Caco-2 (cell line): ENCODE data around the gene LRRC4C. TPM values are rescaled to one million over a fixed set of nuclear protein-coding genes. Genes with fewer than 3 reads are reported as not detected.
A peak's percentile ranks its signal among the peaks of the same experiment; 100 is the strongest.

Experiments used
- BruUV-seq: library from RNA; stranded (reverse); fragments of 400-500 nt; replicated peaks from 2 replicates; lab custom pipeline; 2021; lab: Mats Ljungman, UMichigan
- CTCF ChIA-PET: fragments of 300-600 bp; sonication (Branson Sonifier 250); formaldehyde crosslinking; loops from one replicate; lab custom pipeline; 2022; ENCODE audit warnings: antibody characterized with exemption; lab: Charles Lee
- POLR2A ChIA-PET: fragments of 300-600 bp; sonication (Branson Sonifier 250); formaldehyde crosslinking; loops from one replicate; lab custom pipeline; 2022; ENCODE audit warnings: antibody characterized with exemption; lab: Charles Lee
- DNase-seq, 2 experiments: peaks; one replicate each; pipeline versions ENCODE4 v3.0.0 to v3.0.0-alpha.2; 2020 to 2022
- H3K27me3 ChIP-seq: replicated peaks from 2 replicates; pipeline ENCODE4 v1.6.0; 2011; ENCODE audit warnings: low read length; ENCODE audit not compliant: control insufficient read depth, insufficient read depth
- H3K36me3 ChIP-seq: 2 replicates; pipeline ENCODE4 v1.5.1; 2011; ENCODE audit warnings: low read length; ENCODE audit not compliant: control insufficient read depth, insufficient read depth
- H3K4me1 ChIP-seq: fragments of 250-450 bp; sonication (Bioruptor Pico); 2 replicates; pipeline ENCODE4 v1.5.1; 2020; ENCODE audit warnings: mild to moderate bottlenecking
- H3K4me3 ChIP-seq: 2 replicates; pipeline ENCODE4 v1.5.1; 2011; ENCODE audit warnings: low read depth, mild to moderate bottlenecking, control low read depth, low read length
- H3K9me3 ChIP-seq: fragments of 250-450 bp; sonication (Bioruptor Pico); 2 replicates; pipeline ENCODE4 v1.5.1; 2020; ENCODE audit warnings: mild to moderate bottlenecking, moderate library complexity
- H3K27ac Mint-ChIP-seq: one replicate; pipeline ENCODE4 v1.8.0; 2022; ENCODE audit warnings: mixed read lengths; ENCODE audit not compliant: unreplicated experiment
- H3K27me3 Mint-ChIP-seq: one replicate; pipeline ENCODE4 v1.8.0; 2022; ENCODE audit warnings: mixed read lengths; ENCODE audit not compliant: insufficient read depth, unreplicated experiment
- H3K36me3 Mint-ChIP-seq: one replicate; pipeline ENCODE4 v1.8.0; 2022; ENCODE audit warnings: mild to moderate bottlenecking, mixed read lengths; ENCODE audit not compliant: insufficient read depth, unreplicated experiment
- H3K4me1 Mint-ChIP-seq: one replicate; pipeline ENCODE4 v1.8.0; 2022; ENCODE audit warnings: low read depth, mixed read lengths; ENCODE audit not compliant: unreplicated experiment
- H3K4me3 Mint-ChIP-seq: one replicate; pipeline ENCODE4 v1.8.0; 2022; ENCODE audit warnings: mild to moderate bottlenecking, moderate library complexity, mixed read lengths; ENCODE audit not compliant: unreplicated experiment
- H3K9me3 Mint-ChIP-seq: one replicate; pipeline ENCODE4 v1.8.0; 2022; ENCODE audit warnings: mixed read lengths; ENCODE audit not compliant: unreplicated experiment
- CTCF ChIP-seq, 2 experiments: fragments of 200-600 bp in 1 of 2; IDR thresholded peaks; 1 replicate in 1 of 2; 2 replicates in 1 of 2; pipeline versions ENCODE4 v1.5.1 to v1.8.0; 2011 to 2022; ENCODE audit warnings: antibody characterized with exemption in 1 of 2, control low read depth in 1 of 2, inconsistent platforms in 1 of 2, low read depth in 1 of 2, low read length in 1 of 2, mild to moderate bottlenecking in 1 of 2, moderate library complexity in 1 of 2; ENCODE audit not compliant: insufficient read depth in 1 of 2, severe bottlenecking in 1 of 2, unreplicated experiment in 1 of 2
- intact Hi-C: fragments of 100-400 bp; cut with micrococcal nuclease; formaldehyde crosslinking; loops from one replicate; pipeline ENCODE4 v1.10.0; 2022; ENCODE audit not compliant: unreplicated experiment
- total RNA-seq: library from RNA; stranded (reverse); gene quantifications from 2 replicates; pipeline ENCODE4 v1.2.3, GENCODE V29; 2022

The LRRC4C gene
- total RNA-seq, 1 experiment from 2014 or later, result not detected

GRCh38 chr11:41246399-41246745 lies 213.1 kb downstream of the LRRC4C start:
- H3K4me1 Mint-ChIP-seq, result no peaks in the 10 kb centered on the region
- no peak overlapping the region for H3K4me3 Mint-ChIP-seq
- DNase-seq, result no peak
- no peak overlapping the region for H3K27ac Mint-ChIP-seq
- no peaks in the 10 kb centered on the region for H3K36me3 Mint-ChIP-seq
- CTCF ChIA-PET, result no interaction called here
- Histone ChIP-seq H3K27me3 (no peaks in the 10 kb centered on the region), H3K9me3 (no peaks in the 10 kb centered on the region), H3K36me3 (no peaks in the 10 kb centered on the region), H3K4me1 (no peaks in the 10 kb centered on the region), H3K4me3 (no peak overlapping the region)
- no TSS peak for BruUV-seq
- POLR2A ChIA-PET, result no interaction called here
- intact Hi-C loops, result no loop called here
- H3K27me3 Mint-ChIP-seq, result peaks cover 3% of the 10 kb centered on the region
- H3K9me3 Mint-ChIP-seq, result no peaks in the 10 kb centered on the region
- no peak for TF ChIP-seq CTCF (IDR thresholded peaks at IDR 0.05; ENCODE audit: insufficient read depth in 1 of 2, low read depth in 1 of 2, low read length in 1 of 2, severe bottlenecking in 1 of 2, unreplicated experiment in 1 of 2)

DNA sequence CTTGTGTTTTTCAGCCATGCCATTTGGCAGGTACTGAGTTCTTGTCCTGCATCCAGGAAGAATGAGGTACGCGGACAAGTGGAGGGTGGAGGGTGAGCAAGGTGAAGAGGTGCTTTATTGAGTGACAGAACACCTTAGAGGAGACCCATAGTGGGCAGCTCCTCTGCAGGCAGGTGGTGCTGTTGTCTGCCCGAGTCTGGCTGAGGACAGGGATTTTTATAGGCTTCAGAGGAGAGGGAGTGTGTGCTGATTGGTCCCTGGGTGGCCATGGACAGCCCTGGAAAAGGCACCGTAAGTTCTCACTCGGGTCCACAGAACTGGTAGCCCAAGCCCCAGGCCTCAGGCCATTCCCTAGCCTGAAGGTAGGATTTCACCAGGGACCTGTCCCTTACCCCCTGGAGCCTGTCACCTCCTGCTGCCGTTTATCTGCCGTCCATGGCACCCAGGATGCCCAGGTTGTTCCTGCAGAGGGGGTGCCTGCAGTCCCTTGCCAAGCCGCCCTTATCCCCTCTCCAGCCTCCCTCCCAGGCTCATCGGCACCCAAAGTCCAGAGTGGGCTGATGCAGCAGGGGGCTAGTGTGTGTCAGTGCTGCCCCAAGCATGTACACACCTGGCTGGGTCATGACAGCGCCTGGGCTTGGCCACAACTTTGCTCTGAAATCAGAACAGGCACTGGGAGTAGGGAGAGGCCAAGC lies 213.6 kb downstream of the LRRC4C start:
- H3K4me1 Mint-ChIP-seq, result no peaks in the 10 kb centered on the region
- peak in 1 of 2 experiments; percentile 7 for TF ChIP-seq CTCF (IDR thresholded peaks at IDR 0.05; ENCODE audit: insufficient read depth in 1 of 2, low read depth in 1 of 2, low read length in 1 of 2, severe bottlenecking in 1 of 2, unreplicated experiment in 1 of 2)

GRCh38 chr11:41245184-41245583 lies 214.3 kb downstream of the LRRC4C start:
- H3K4me3 Mint-ChIP-seq, result no peak overlapping the region
- Histone ChIP-seq H3K27me3 (no peaks in the 10 kb centered on the region), H3K9me3 (no peaks in the 10 kb centered on the region), H3K4me3 (no peak overlapping the region), H3K4me1 (no peaks in the 10 kb centered on the region), H3K36me3 (no peaks in the 10 kb centered on the region)
- H3K27me3 Mint-ChIP-seq, result no peaks in the 10 kb centered on the region
- no peaks in the 10 kb centered on the region for H3K9me3 Mint-ChIP-seq
- no peak for DNase-seq
- CTCF ChIA-PET, result no interaction called here
- POLR2A ChIA-PET, result no interaction called here
- intact Hi-C loops, result loop anchor here (1.0 kb wide), 1 partner anchor 186 kb away; no protein-coding TSS in a partner anchor
- no peaks in the 10 kb centered on the region for H3K36me3 Mint-ChIP-seq
- no TSS peak for BruUV-seq
- H3K27ac Mint-ChIP-seq, result no peak overlapping the region
- no peak for TF ChIP-seq CTCF (IDR thresholded peaks at IDR 0.05; ENCODE audit: insufficient read depth in 1 of 2, low read depth in 1 of 2, low read length in 1 of 2, severe bottlenecking in 1 of 2, unreplicated experiment in 1 of 2)
- no peaks in the 10 kb centered on the region for H3K4me1 Mint-ChIP-seq

More for the DNA sequence above, 213.6 kb downstream of the LRRC4C start:
- Mint-ChIP-seq H3K27ac (no peak overlapping the region), H3K27me3 (no peaks in the 10 kb centered on the region), H3K4me3 (no peak overlapping the region), H3K9me3 (no peaks in the 10 kb centered on the region), H3K36me3 (no peaks in the 10 kb centered on the region)
- no peaks in the 10 kb centered on the region for H3K36me3 ChIP-seq
- H3K4me3 ChIP-seq, result no peak overlapping the region
- POLR2A ChIA-PET, result no interaction called here
- no peaks in the 10 kb centered on the region for H3K9me3 ChIP-seq
- CTCF ChIA-PET, result no interaction called here
- BruUV-seq, result no TSS peak
- H3K4me1 ChIP-seq, result no peaks in the 10 kb centered on the region
- intact Hi-C loops, result loop anchor here (1.0 kb wide), 1 partner anchor 185 kb away; no protein-coding TSS in a partner anchor
- no peaks in the 10 kb centered on the region for H3K27me3 ChIP-seq
- peak; percentile 17 to 27 for DNase-seq
